IgD-negative memory B cell (primary cell): ENCODE results near the gene SNORC. TPM values are rescaled to one million over a fixed set of nuclear protein-coding genes. Genes with fewer than 3 reads are reported as not detected.

Experiments
- H3K27ac Mint-ChIP-seq, 3 donors: one replicate each; pipeline ENCODE4 v1.8.0; 2020 to 2022; ENCODE audit warnings: mild to moderate bottlenecking in 3 of 3, mixed read lengths in 3 of 3, moderate library complexity in 1 of 3
- H3K27me3 Mint-ChIP-seq: one replicate; pipeline ENCODE4 v1.8.0; 2021; ENCODE audit warnings: mixed read lengths
- H3K36me3 Mint-ChIP-seq: one replicate; pipeline ENCODE4 v1.8.0; 2020; ENCODE audit warnings: mild to moderate bottlenecking, mixed read lengths
- H3K4me1 Mint-ChIP-seq, 3 donors: one replicate each; pipeline ENCODE4 v1.8.0; 2020 to 2022; ENCODE audit warnings: mixed read lengths in 3 of 3, mild to moderate bottlenecking in 1 of 3
- H3K4me3 Mint-ChIP-seq, 4 donors: one replicate each; pipeline ENCODE4 v1.8.0; 2020 to 2022; ENCODE audit warnings: mild to moderate bottlenecking in 4 of 4, mixed read lengths in 4 of 4, moderate library complexity in 3 of 4
- H3K9me3 Mint-ChIP-seq, 3 donors: one replicate each; pipeline ENCODE4 v1.8.0; 2020 to 2021; ENCODE audit warnings: mixed read lengths in 3 of 3, mild to moderate bottlenecking in 1 of 3
- polyA plus RNA-seq: library from polyadenylated mRNA; unstranded; fragments of 300-500 nt; fragmentation: Illumina TruSeq; gene quantifications from one replicate; pipeline ENCODE4 v1.2.3, GENCODE V29; 2021

SNORC gene
- polyA plus RNA-seq, 1 donor from 2014 or later: not detected

- H3K36me3 Mint-ChIP-seq: no peaks in the 10 kb centered on the region
- H3K4me3 Mint-ChIP-seq: peak overlapping the region; percentile 1 to 43 (median 23)
- peaks cover 4 to 10% (median 5%) of the 10 kb centered on the region in 3 donors for H3K4me1 Mint-ChIP-seq
- peaks cover 4% of the 10 kb centered on the region for H3K27me3 Mint-ChIP-seq
- no peaks in the 10 kb centered on the region for H3K9me3 Mint-ChIP-seq
- H3K27ac Mint-ChIP-seq: peak overlapping the region in 2 of 3 donors; percentile 21 to 44
These were observed 4.0 kb downstream of the SNORC start for GRCh38 chr2:232873909-232874641.

- Mint-ChIP-seq H3K36me3 (no peaks in the 10 kb centered on the region), H3K27me3 (peaks cover 3% of the 10 kb centered on the region), H3K4me1 (peaks cover 2 to 10% (median 5%) of the 10 kb centered on the region in 3 donors), H3K9me3 (no peaks in the 10 kb centered on the region), H3K4me3 (peak overlapping the region in 3 of 4 donors; percentile 30 to 84 (median 37)), H3K27ac (peak overlapping the region in 1 of 3 donors; percentile 21)
These were observed 4.7 kb downstream of the SNORC start for GRCh38 chr2:232874677-232875223.

GRCh38 chr2:232875256-232876121 is 5.4 kb downstream of the SNORC start:
- H3K36me3 Mint-ChIP-seq: no peaks in the 10 kb centered on the region
- peak overlapping the region; percentile 37 to 87 (median 78) for H3K4me3 Mint-ChIP-seq
- no peaks in the 10 kb centered on the region for H3K9me3 Mint-ChIP-seq
- peaks cover 2 to 10% (median 5%) of the 10 kb centered on the region in 3 donors for H3K4me1 Mint-ChIP-seq
- peak overlapping the region in 1 of 3 donors; percentile 55 for H3K27ac Mint-ChIP-seq
- H3K27me3 Mint-ChIP-seq: peaks cover 3% of the 10 kb centered on the region

GRCh38 chr2:232876161-232876977 is 6.3 kb downstream of the SNORC start:
- H3K4me3 Mint-ChIP-seq: peak overlapping the region; percentile 32 to 90 (median 66)
- no peaks in the 10 kb centered on the region for H3K9me3 Mint-ChIP-seq
- no peak overlapping the region for H3K27ac Mint-ChIP-seq
- H3K4me1 Mint-ChIP-seq: peaks cover 2 to 10% (median 5%) of the 10 kb centered on the region in 3 donors
- peaks cover 3% of the 10 kb centered on the region for H3K27me3 Mint-ChIP-seq
- no peaks in the 10 kb centered on the region for H3K36me3 Mint-ChIP-seq

- H3K9me3 Mint-ChIP-seq: no peaks in the 10 kb centered on the region
- peaks cover 3% of the 10 kb centered on the region for H3K27me3 Mint-ChIP-seq
- peak overlapping the region in 1 of 3 donors; percentile 45 for H3K27ac Mint-ChIP-seq
- peak overlapping the region in 3 of 4 donors; percentile 70 to 86 (median 81) for H3K4me3 Mint-ChIP-seq
- peaks cover 2 to 10% (median 5%) of the 10 kb centered on the region in 3 donors for H3K4me1 Mint-ChIP-seq
- no peaks in the 10 kb centered on the region for H3K36me3 Mint-ChIP-seq
These were observed 6.9 kb downstream of the SNORC start for GRCh38 chr2:232876978-232877441.

- Mint-ChIP-seq H3K4me1 (peaks cover 2 to 10% (median 5%) of the 10 kb centered on the region in 3 donors), H3K36me3 (no peaks in the 10 kb centered on the region), H3K9me3 (no peaks in the 10 kb centered on the region), H3K4me3 (peak overlapping the region in 3 of 4 donors; percentile 63 to 86 (median 81)), H3K27ac (peak overlapping the region in 1 of 3 donors; percentile 80), H3K27me3 (peaks cover 3% of the 10 kb centered on the region)
These were observed 8.0 kb downstream of the SNORC start for GRCh38 chr2:232877940-232878511.

GRCh38 chr2:232878855-232879617 is 9.0 kb downstream of the SNORC start:
- H3K9me3 Mint-ChIP-seq: no peaks in the 10 kb centered on the region
- no peaks in the 10 kb centered on the region for H3K36me3 Mint-ChIP-seq
- H3K4me1 Mint-ChIP-seq: peaks cover 2 to 9% (median 4%) of the 10 kb centered on the region in 3 donors
- H3K27ac Mint-ChIP-seq: peak overlapping the region in 1 of 3 donors; percentile 80
- H3K4me3 Mint-ChIP-seq: peak overlapping the region in 1 of 4 donors; percentile 81
- H3K27me3 Mint-ChIP-seq: peaks cover 3% of the 10 kb centered on the region

- H3K4me1 Mint-ChIP-seq: peaks cover 0 to 7% (median 2%) of the 10 kb centered on the region in 3 donors
- no peaks in the 10 kb centered on the region for H3K36me3 Mint-ChIP-seq
- peak overlapping the region in 1 of 4 donors; percentile 7 for H3K4me3 Mint-ChIP-seq
- H3K9me3 Mint-ChIP-seq: no peaks in the 10 kb centered on the region
- peaks cover 3% of the 10 kb centered on the region for H3K27me3 Mint-ChIP-seq
- no peak overlapping the region for H3K27ac Mint-ChIP-seq
These were observed 9.8 kb downstream of the SNORC start for GRCh38 chr2:232879618-232880494.

GRCh38 chr2:232880764-232881351 is 10.8 kb downstream of the SNORC start:
- H3K9me3 Mint-ChIP-seq: no peaks in the 10 kb centered on the region
- peak overlapping the region in 1 of 4 donors; percentile 7 for H3K4me3 Mint-ChIP-seq
- no peaks in the 10 kb centered on the region for H3K36me3 Mint-ChIP-seq
- peaks cover 0 to 4% (median 0%) of the 10 kb centered on the region in 3 donors for H3K4me1 Mint-ChIP-seq
- no peaks in the 10 kb centered on the region for H3K27me3 Mint-ChIP-seq
- peak overlapping the region in 1 of 3 donors; percentile 22 for H3K27ac Mint-ChIP-seq

- peaks cover 0 to 4% (median 3%) of the 10 kb centered on the region in 3 donors for H3K4me1 Mint-ChIP-seq
- H3K36me3 Mint-ChIP-seq: no peaks in the 10 kb centered on the region
- H3K27me3 Mint-ChIP-seq: no peaks in the 10 kb centered on the region
- no peaks in the 10 kb centered on the region for H3K9me3 Mint-ChIP-seq
- no peak overlapping the region for H3K4me3 Mint-ChIP-seq
- no peak overlapping the region for H3K27ac Mint-ChIP-seq
These were observed 12.0 kb downstream of the SNORC start for GRCh38 chr2:232882085-232882484.

- Mint-ChIP-seq H3K9me3 (no peaks in the 10 kb centered on the region), H3K4me1 (peaks cover 0 to 4% (median 3%) of the 10 kb centered on the region in 3 donors), H3K4me3 (no peak overlapping the region), H3K27me3 (no peaks in the 10 kb centered on the region), H3K36me3 (no peaks in the 10 kb centered on the region), H3K27ac (no peak overlapping the region)
These were observed 12.5 kb downstream of the SNORC start for GRCh38 chr2:232882505-232883115.
